HCT116 (cell line): ENCODE data around the gene CAGE1.

Experiments used
- CEBPB ChIP-seq: IDR thresholded peaks from 2 replicates; pipeline ENCODE4 v1.6.1; 2012; ENCODE audit warnings: low read depth
- CTCF ChIP-seq, 3 experiments: fragments of 200-600 bp in 1 of 3; sonication (generic) in 1 of 3; IDR thresholded peaks in 2 of 3; conservative IDR thresholded peaks in 1 of 3; 2 replicates each; pipeline ENCODE4 v1.5.1; 2012 to 2017; ENCODE audit warnings: low read depth in 2 of 3, low read length in 2 of 3, antibody characterized with exemption in 1 of 3, borderline replicate concordance in 1 of 3, control low read depth in 1 of 3, mild to moderate bottlenecking in 1 of 3, mixed read lengths in 1 of 3, mixed run types in 1 of 3, moderate library complexity in 1 of 3; ENCODE audit not compliant: insufficient read depth in 1 of 3
- EZH2 ChIP-seq: fragments of 200-600 bp; sonication (generic); IDR thresholded peaks from 2 replicates; pipeline ENCODE4 v1.6.1; 2017; ENCODE audit warnings: antibody characterized with exemption, mixed run types
- EZH2phosphoT487 ChIP-seq: fragments of 200-600 bp; IDR thresholded peaks from 2 replicates; pipeline ENCODE4 v1.6.1; 2018; ENCODE audit warnings: antibody characterized with exemption, borderline replicate concordance
- POLR2A ChIP-seq: IDR thresholded peaks from 2 replicates; pipeline ENCODE4 v1.7.0; 2011; ENCODE audit warnings: borderline replicate concordance; ENCODE audit not compliant: insufficient read depth, insufficient read length; ENCODE audit errors: extremely low read depth
- POLR2AphosphoS5 ChIP-seq: IDR thresholded peaks from 2 replicates; pipeline ENCODE4 v1.6.1; 2011; ENCODE audit warnings: mild to moderate bottlenecking, low read depth, low read length, moderate library complexity
- REST ChIP-seq: IDR thresholded peaks from 2 replicates; pipeline ENCODE4 v1.6.1; 2012; ENCODE audit warnings: low read depth
- SIN3A ChIP-seq: IDR thresholded peaks from 2 replicates; pipeline ENCODE4 v1.6.1; 2012; ENCODE audit warnings: low read depth
- TCF7L2 ChIP-seq: IDR thresholded peaks from 2 replicates; pipeline ENCODE4 v1.7.0; 2011; ENCODE audit warnings: borderline replicate concordance, inconsistent platforms; ENCODE audit not compliant: insufficient read depth, insufficient read length; ENCODE audit errors: extremely low read depth

GRCh38 chr6:7295916-7296315, 93.6 kb downstream of the CAGE1 start:
- TF ChIP-seq CTCF (IDR thresholded peaks at IDR 0.05 in 2 of 3, conservative IDR thresholded peaks at IDR 0.05 in 1 of 3; ENCODE audit: borderline replicate concordance in 1 of 3, insufficient read depth in 1 of 3, low read depth in 2 of 3, low read length in 2 of 3) = no peak
- no peak for TF ChIP-seq EZH2phosphoT487
- no peak for TF ChIP-seq POLR2A
- TF ChIP-seq CEBPB = no peak
- TF ChIP-seq EZH2 = no peak
- TF ChIP-seq SIN3A = no peak
- TF ChIP-seq POLR2AphosphoS5 = no peak
- no peak for TF ChIP-seq REST
- no peak for TF ChIP-seq TCF7L2
